Measurements from ENCODE around the gene SHH. TPM values are rescaled to one million over a fixed set of nuclear protein-coding genes. Genes with fewer than 3 reads are reported as not detected.

SHH gene
- total and polyA plus RNA-seq, 2 of the 13 experiments (the other 11 are each of a cell fraction or from before 2014, with no cell fraction given), result 1.9 to 3.4 TPM

GRCh38 chr7:155807065-155807671, 5.1 kb downstream of the SHH start (continued):
- TF ChIP-seq ZBTB14 (CRISPR knock-in tag; IDR thresholded peaks at IDR 0.05) (no peak), GFI1 (CRISPR knock-in tag; IDR thresholded peaks at IDR 0.05; ENCODE audit: borderline replicate concordance) (no peak), PBX3 (CRISPR knock-in tag; IDR thresholded peaks at IDR 0.05; ENCODE audit: borderline replicate concordance) (no peak), MAX (IDR thresholded peaks at IDR 0.05) (no peak), RFX1 (IDR thresholded peaks at IDR 0.05) (no peak), TCF7 (IDR thresholded peaks at IDR 0.05; ENCODE audit: low read depth) (no peak), ZNF652 (CRISPR knock-in tag; IDR thresholded peaks at IDR 0.05; ENCODE audit: borderline replicate concordance, low read depth) (0 out of 2 replicates have a peak, but pooled peaks have one; percentile 38), PRPF4 (IDR thresholded peaks at IDR 0.05; ENCODE audit: low read depth, low read length, poor library complexity, severe bottlenecking) (peak; percentile 92), ZBTB33 (CRISPR knock-in tag; IDR thresholded peaks at IDR 0.05) (peak; percentile 60; the same call in 1 of the 2 replicates), ELF1 (CRISPR knock-in tag; IDR thresholded peaks at IDR 0.05) (no peak), POGK (CRISPR knock-in tag; conservative IDR thresholded peaks at IDR 0.05) (no peak), MXD1 (CRISPR knock-in tag; IDR thresholded peaks at IDR 0.05) (no peak), ZNF281 (CRISPR knock-in tag; IDR thresholded peaks at IDR 0.05; ENCODE audit: borderline replicate concordance) (peak; percentile 71), EP300 (IDR thresholded peaks at IDR 0.05; ENCODE audit: low read depth in 2 of 2, low read length in 2 of 2) (0 out of 4 replicates have a peak, but pooled peaks of 1 of the 2 experiments have one; percentile 3), EP300 (CRISPR knock-in tag; IDR thresholded peaks at IDR 0.05; ENCODE audit: borderline replicate concordance) (no peak), GABPA (IDR thresholded peaks at IDR 0.05; ENCODE audit: low read depth, low read length) (no peak), GABPA (CRISPR knock-in tag; IDR thresholded peaks at IDR 0.05; ENCODE audit: low read depth) (peak; percentile 72), ZSCAN30 (CRISPR knock-in tag; IDR thresholded peaks at IDR 0.05) (no peak), AGO2 (optimal IDR thresholded peaks at IDR 0.05; ENCODE audit: low read depth, low read length) (peak; percentile 46), MAFK (conservative IDR thresholded peaks at IDR 0.05 in 1 of 2, IDR thresholded peaks at IDR 0.05 in 1 of 2; ENCODE audit: low read length in 2 of 2) (no peak)

Measured in HepG2 (cell line).